Small intestine (tissue), 7 donors: ENCODE results near the gene CHRND. TPM values are rescaled to one million over a fixed set of nuclear protein-coding genes. Genes with fewer than 3 reads are reported as not detected.

ENCODE experiments used
- DNase-seq, 2 donors: peaks; one replicate each; pipeline versions ENCODE4 v3.0.0 to v3.0.0-alpha.2; 2013
- FAIRE-seq: peaks from 2 replicates; lab custom pipeline; 2012; peaks lifted over from hg19 to GRCh38; lab: Jason Lieb, UNC
- H3K27ac ChIP-seq, 3 donors: one replicate each; pipeline ENCODE4 v1.5.1; 2013; ENCODE audit warnings: low read length in 2 of 3, mild to moderate bottlenecking in 2 of 3, control low read depth in 1 of 3, inconsistent platforms in 1 of 3, low read depth in 1 of 3, moderate library complexity in 1 of 3
- H3K27me3 ChIP-seq, 3 donors: one replicate each; pipeline ENCODE4 v1.6.1; 2013; ENCODE audit warnings: low read length in 3 of 3, inconsistent platforms in 1 of 3; ENCODE audit not compliant: control insufficient read depth in 3 of 3, insufficient read depth in 3 of 3
- H3K36me3 ChIP-seq, 3 donors: one replicate each; pipeline ENCODE4 v1.6.1; 2013; ENCODE audit warnings: low read length in 3 of 3, inconsistent platforms in 1 of 3, low read depth in 1 of 3, mild to moderate bottlenecking in 1 of 3, moderate library complexity in 1 of 3; ENCODE audit not compliant: control insufficient read depth in 3 of 3, insufficient read depth in 2 of 3
- H3K4me1 ChIP-seq, 3 donors: one replicate each; pipeline ENCODE4 v1.6.1; 2013; ENCODE audit warnings: low read length in 2 of 3, inconsistent platforms in 1 of 3, low read depth in 1 of 3, mild to moderate bottlenecking in 1 of 3, moderate library complexity in 1 of 3; ENCODE audit not compliant: control insufficient read depth in 3 of 3, insufficient read depth in 2 of 3
- H3K4me3 ChIP-seq, 3 donors: one replicate each; pipeline ENCODE4 v1.5.1; 2013; ENCODE audit warnings: low read length in 3 of 3, control low read depth in 1 of 3, inconsistent platforms in 1 of 3, low read depth in 1 of 3, mild to moderate bottlenecking in 1 of 3, moderate library complexity in 1 of 3
- H3K9me3 ChIP-seq, 2 donors: one replicate each; pipeline ENCODE4 v1.6.1; 2013; ENCODE audit warnings: low read depth in 1 of 2, low read length in 1 of 2; ENCODE audit not compliant: control insufficient read depth in 2 of 2, insufficient read depth in 1 of 2
- WGBS, 3 donors: extraction: QIAGEN DNeasy Blood & Tissue Kit; methylation state at CpG; one replicate each; pipeline ENCODE4 v1.1.7; 2013; 5-methylcytosine and 5-hydroxymethylcytosine counted together
- polyA plus RNA-seq, 4 donors: library from polyadenylated mRNA; stranded (reverse) in 3 of 4; unstranded in 1 of 4; fragments of 200-250 nt in 3 of 4; fragments of 120-200 nt in 1 of 4; gene quantifications; one replicate each; pipeline versions ENCODE4 v1.2.1 to v1.2.3, GENCODE V29; 2013
- donor health status: healthy with polysubstance abuse.
- donor health status: control.
- donor health status: control.
- donor health status: Bipolar disorder and iron deficiency.
- donor health status: healthy.

CHRND gene
- polyA plus RNA-seq, 4 donors, result 0.53 TPM; not detected in 3

- H3K4me3 ChIP-seq, result peak overlapping the region in 1 of 3 donors; percentile 23
- no peaks in the 10 kb centered on the region for H3K36me3 ChIP-seq
- H3K27ac ChIP-seq, result no peak overlapping the region
- 3 to 9% (median 4%) methylated on average over 55 to 74 of the region's 74 CpGs for WGBS, 3 donors
- H3K27me3 ChIP-seq, result peaks cover 23 to 71% (median 29%) of the 10 kb centered on the region in 3 donors
- H3K4me1 ChIP-seq, result peaks cover 0 to 3% (median 0%) of the 10 kb centered on the region in 3 donors
- FAIRE-seq, result no peak
- peak in 1 of 2 donors; percentile 31 for DNase-seq
- H3K9me3 ChIP-seq, result no peaks in the 10 kb centered on the region
Measured at GRCh38 chr2:232486558-232487384, 39.2 kb upstream of the CHRND start.

DNA sequence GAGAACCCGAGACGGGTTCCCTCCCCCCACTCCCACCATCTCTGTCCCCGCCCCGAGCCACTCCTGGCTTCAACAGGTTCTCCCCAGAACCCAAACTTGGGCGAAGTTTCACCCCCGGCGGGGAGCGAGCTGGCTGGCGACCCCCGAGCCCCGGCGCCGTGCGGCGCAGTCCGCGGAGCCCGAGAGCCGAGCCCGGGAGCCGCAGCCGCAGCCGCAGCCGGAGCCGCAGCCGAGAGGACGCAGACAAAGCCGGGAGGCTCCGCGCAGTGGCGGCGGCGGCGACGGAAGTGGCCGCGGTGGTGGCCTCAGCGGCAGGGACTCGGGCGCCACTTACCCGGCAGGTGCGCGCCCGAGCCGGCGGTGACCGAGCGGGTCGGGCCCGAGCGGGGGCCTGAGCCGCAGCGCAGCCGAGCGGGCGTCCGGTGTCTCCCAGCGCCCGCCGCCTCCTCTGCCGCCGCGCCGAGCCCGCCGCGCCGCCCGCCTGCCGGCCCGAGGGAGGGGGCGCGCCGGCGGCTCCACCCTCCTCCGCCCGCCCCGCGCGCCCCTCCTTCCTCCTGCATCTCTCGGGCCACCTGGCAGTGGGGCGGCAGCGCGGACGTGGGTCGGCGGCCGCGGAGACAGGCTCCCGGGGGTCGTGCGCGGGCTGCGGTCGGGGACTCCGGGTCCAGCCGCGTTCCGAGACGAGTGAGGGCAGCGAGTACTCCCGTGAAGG lies 38.4 kb upstream of the CHRND start, which contains the start of gene ECEL1:
ECEL1 (minus strand) TSS at position 450 of the 712 bp plus-strand sequence. CDS start 1,181 bp downstream, outside the sequence.
- Histone ChIP-seq H3K27ac (no peak within 1 kb of the TSS), H3K4me3 (peak within 1 kb of the TSS in 1 of 3 donors; percentile 23)
- WGBS, 3 donors, result 2 to 11% (median 2%) methylated on average over 35 to 102 of the region's 102 CpGs

DNA sequence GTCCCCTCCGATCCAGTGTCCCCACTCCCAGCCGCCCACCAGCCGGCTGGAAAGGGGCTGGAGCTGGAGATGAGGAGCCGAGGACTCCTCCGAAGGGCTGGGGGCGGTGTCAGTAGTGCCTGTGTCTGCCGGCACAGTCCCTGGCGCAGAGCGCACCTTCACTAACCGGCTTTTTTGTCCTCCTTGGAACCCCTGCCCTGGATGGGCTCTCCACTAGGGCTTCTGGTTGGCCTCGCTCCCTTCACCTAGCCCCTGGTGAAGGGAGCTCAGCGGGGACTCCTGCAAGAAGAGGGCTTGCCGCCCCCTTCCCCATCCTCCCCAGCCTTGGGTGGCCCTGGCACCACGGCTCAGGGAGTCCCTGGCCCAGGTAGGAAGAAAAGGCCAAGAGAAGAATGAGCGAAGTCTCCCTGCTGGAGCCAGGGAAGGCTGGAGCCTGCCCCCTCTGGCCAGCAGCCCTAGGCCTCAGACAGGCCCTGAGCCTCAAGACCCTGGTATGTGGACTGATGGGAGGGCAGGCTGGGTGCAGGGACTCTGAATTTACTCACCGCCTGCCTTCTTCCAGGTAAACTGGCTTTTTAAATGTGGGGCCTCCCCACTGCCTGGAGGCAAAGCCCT lies 37.8 kb upstream of the CHRND start:
- Histone ChIP-seq H3K36me3 (no peaks in the 10 kb centered on the region), H3K4me3 (no peak overlapping the region), H3K27me3 (peaks cover 23 to 67% (median 29%) of the 10 kb centered on the region in 3 donors), H3K4me1 (peaks cover 0 to 3% (median 0%) of the 10 kb centered on the region in 3 donors), H3K27ac (no peak overlapping the region), H3K9me3 (no peaks in the 10 kb centered on the region)
- DNase-seq (no peak), FAIRE-seq (no peak)
- WGBS, 3 donors, result 33 to 52% (median 47%) methylated on average over 14 to 16 of the region's 16 CpGs

More for the DNA sequence above, 38.4 kb upstream of the CHRND start, which contains the start of gene ECEL1:
- H3K4me1 ChIP-seq, result peaks cover 0 to 3% (median 0%) of the 10 kb centered on the region in 3 donors
- DNase-seq (peak in 1 of 2 donors; percentile 49), FAIRE-seq (no peak)
- no peaks in the 10 kb centered on the region for H3K9me3 ChIP-seq
- peaks cover 23 to 70% (median 29%) of the 10 kb centered on the region in 3 donors for H3K27me3 ChIP-seq
- no peaks in the 10 kb centered on the region for H3K36me3 ChIP-seq

DNA sequence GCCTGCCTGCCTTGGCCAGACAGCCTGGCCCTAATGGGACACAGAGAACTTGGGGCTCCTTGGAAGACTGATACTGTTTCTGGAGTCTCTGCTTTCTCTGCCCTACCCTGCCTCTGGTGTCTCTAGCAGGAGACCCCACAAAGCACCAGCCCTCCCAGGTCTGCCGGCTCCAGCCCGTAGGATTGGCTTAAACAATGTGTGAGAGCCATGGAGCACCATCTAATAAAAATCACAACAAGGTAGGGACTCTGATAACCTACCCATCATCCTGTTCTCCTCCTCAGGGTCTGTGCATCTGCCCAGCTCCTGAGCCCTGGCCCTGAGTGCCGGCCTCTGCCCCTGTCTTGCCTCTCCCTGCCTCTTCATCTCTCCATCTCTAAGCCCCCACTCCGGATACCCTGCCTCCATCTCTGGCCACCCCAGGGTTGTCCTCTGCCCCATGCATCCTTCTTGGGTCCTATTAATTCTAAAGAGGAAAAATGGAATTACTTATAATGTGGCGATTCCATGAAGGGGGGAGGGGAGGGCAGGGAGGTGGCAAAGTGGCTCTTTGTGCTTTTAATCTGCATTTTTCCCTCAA lies 37.1 kb upstream of the CHRND start:
- 82 to 87% (median 84%) methylated on average over 5 of the region's 5 CpGs for WGBS, 3 donors
- H3K4me3 ChIP-seq, result no peak overlapping the region
- peaks cover 0 to 3% (median 0%) of the 10 kb centered on the region in 3 donors for H3K4me1 ChIP-seq
- no peak overlapping the region for H3K27ac ChIP-seq
- H3K9me3 ChIP-seq, result no peaks in the 10 kb centered on the region
- H3K36me3 ChIP-seq, result no peaks in the 10 kb centered on the region
- FAIRE-seq (no peak), DNase-seq (no peak)
- H3K27me3 ChIP-seq, result peaks cover 23 to 62% (median 29%) of the 10 kb centered on the region in 3 donors

DNA sequence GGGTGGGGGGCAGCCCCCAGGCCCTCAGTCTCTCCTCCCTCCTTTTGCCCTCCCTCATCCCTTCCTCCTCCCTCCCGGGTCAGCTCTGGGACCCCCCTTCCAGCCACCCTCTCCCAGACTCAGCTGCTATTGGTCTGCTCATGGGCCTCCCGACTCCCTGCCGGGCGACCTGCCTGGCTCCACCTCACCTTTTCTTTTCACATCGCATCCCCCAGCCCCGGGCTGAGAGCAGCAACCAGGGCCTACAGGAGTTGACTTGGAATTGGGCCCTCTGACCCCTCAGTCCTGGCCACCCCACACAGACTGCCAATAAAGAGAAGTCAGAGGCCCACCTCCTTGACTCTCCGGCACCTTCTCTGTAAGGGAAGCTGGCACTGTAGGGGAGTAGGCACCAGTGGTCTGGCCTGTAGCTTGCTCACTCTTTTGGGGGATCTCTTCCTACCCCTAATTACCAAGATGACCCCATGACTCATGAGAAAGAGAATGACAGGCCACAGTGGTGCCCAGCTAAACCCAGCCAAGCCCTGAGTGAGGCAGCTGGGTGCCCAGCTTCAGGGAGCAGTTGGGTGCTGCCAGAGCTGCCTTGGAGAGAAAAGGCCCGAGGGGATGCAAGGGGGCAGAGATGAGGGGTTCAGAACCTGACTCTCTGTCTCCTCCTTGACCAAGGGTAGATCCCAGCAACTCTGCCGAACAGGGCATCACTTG lies 36.3 kb upstream of the CHRND start:
- DNase-seq (no peak), FAIRE-seq (no peak)
- 67 to 72% (median 72%) methylated on average over 9 of the region's 9 CpGs for WGBS, 3 donors
- Histone ChIP-seq H3K36me3 (no peaks in the 10 kb centered on the region), H3K9me3 (no peaks in the 10 kb centered on the region), H3K27ac (no peak overlapping the region), H3K4me3 (no peak overlapping the region), H3K4me1 (peaks cover 0 to 3% (median 0%) of the 10 kb centered on the region in 3 donors), H3K27me3 (peaks cover 22 to 53% (median 23%) of the 10 kb centered on the region in 3 donors)

GRCh38 chr2:232490221-232491138 lies 35.5 kb upstream of the CHRND start:
- peaks cover 0 to 3% (median 0%) of the 10 kb centered on the region in 3 donors for H3K4me1 ChIP-seq
- peaks cover 17 to 45% (median 23%) of the 10 kb centered on the region in 3 donors for H3K27me3 ChIP-seq

More at GRCh38 chr2:232490221-232491138, 35.5 kb upstream of the CHRND start:
- Histone ChIP-seq H3K27ac (no peak overlapping the region), H3K9me3 (no peaks in the 10 kb centered on the region), H3K4me3 (no peak overlapping the region), H3K36me3 (no peaks in the 10 kb centered on the region)
- no peak for DNase-seq
- WGBS, 3 donors, result 83 to 86% (median 85%) methylated on average over 29 to 30 of the region's 30 CpGs
- no peak for FAIRE-seq
